ENCODE measurements around the gene RPS17.

DNA sequence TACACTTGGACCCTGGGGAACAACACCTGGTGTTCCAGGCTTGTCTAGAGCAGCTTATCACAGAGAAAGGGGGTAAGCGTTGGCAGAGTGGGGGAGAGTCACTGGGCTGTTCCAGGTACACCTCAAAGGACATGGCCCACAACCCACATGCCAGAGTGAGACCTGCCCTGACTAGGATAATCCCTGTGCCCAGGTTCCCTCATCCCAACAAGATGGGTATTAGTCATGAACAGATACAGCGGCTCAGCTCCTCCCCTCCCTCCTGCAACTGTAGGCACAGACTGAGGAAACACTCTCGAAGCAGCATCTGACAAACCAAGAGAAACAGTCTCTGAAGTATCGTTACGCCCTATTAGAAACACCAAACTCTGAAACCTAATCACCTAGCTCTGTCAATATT lies 32.1 kb upstream of the RPS17 start:
- TF ChIP-seq, protein P1, sequence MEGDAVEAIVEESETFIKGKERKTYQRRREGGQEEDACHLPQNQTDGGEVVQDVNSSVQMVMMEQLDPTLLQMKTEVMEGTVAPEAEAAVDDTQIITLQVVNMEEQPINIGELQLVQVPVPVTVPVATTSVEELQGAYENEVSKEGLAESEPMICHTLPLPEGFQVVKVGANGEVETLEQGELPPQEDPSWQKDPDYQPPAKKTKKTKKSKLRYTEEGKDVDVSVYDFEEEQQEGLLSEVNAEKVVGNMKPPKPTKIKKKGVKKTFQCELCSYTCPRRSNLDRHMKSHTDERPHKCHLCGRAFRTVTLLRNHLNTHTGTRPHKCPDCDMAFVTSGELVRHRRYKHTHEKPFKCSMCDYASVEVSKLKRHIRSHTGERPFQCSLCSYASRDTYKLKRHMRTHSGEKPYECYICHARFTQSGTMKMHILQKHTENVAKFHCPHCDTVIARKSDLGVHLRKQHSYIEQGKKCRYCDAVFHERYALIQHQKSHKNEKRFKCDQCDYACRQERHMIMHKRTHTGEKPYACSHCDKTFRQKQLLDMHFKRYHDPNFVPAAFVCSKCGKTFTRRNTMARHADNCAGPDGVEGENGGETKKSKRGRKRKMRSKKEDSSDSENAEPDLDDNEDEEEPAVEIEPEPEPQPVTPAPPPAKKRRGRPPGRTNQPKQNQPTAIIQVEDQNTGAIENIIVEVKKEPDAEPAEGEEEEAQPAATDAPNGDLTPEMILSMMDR (IDR thresholded peaks at IDR 0.05), result no peak
- TF ChIP-seq POLR2A (IDR thresholded peaks at IDR 0.05), result no peak
